Fibroblast of the aortic adventitia (primary cell): ENCODE results near the gene TBC1D8. TPM values are rescaled to one million over a fixed set of nuclear protein-coding genes. Genes with fewer than 3 reads are reported as not detected.

ENCODE experiments used
- DNase-seq: peaks from one replicate; pipeline ENCODE4 v3.0.0-alpha.2; 2010; ENCODE audit warnings: low read depth
- H3K4me3 ChIP-seq: 2 replicates; pipeline ENCODE4 v1.5.1; 2011; ENCODE audit warnings: low read depth, mild to moderate bottlenecking, control low read depth, low read length, moderate library complexity
- total RNA-seq: library from RNA; depleted of rRNA; stranded (reverse); fragments of >200 nt; gene quantifications from 2 replicates; pipeline ENCODE4 v1.2.3, GENCODE V29; 2012; ENCODE audit warnings: low replicate concordance
- TF ChIP-seq, protein P1 (sequence below): IDR thresholded peaks from 2 replicates; pipeline ENCODE4 v1.5.1; 2011; ENCODE audit warnings: mild to moderate bottlenecking, low read length, control low read depth, inconsistent platforms; ENCODE audit not compliant: insufficient read depth

Gene TBC1D8
- total RNA-seq, 1 donor: 21.3 TPM

DNA sequence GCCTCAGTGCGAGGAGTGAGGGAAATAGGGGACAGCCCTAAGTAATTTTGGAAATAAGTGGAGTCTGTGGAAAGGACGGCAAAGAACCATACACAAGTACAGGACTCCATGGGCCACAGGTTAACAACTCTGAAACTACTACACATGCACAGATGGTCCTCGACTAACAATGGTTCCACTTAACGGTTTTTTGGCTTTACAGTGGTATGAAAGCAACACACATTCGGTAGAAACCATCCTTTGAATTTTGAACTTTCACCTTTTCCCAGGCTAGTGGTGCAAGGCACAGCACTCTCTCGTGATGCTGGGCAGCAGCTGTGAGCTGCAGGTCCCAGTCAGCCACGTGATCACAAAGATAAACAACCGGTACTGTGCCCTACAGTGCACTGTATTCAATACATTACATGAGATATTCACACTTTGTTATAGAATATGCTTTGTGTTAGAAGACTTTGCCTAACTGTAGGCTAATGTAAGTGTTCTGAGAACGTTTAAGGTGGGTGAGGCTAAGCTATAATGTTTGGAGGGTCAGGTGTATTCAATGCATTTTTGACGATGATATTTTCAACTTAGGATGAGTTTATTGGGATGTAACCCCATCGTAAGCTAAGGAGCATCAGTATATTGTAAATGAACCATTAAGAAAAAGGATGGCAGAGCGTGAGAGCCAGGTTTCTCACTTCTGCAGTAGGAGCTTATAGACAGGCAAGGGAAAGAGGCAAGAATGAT, 44.6 kb downstream of the TBC1D8 start:
- no peak overlapping the region for H3K4me3 ChIP-seq
- no peak for DNase-seq
- TF ChIP-seq, protein P1, sequence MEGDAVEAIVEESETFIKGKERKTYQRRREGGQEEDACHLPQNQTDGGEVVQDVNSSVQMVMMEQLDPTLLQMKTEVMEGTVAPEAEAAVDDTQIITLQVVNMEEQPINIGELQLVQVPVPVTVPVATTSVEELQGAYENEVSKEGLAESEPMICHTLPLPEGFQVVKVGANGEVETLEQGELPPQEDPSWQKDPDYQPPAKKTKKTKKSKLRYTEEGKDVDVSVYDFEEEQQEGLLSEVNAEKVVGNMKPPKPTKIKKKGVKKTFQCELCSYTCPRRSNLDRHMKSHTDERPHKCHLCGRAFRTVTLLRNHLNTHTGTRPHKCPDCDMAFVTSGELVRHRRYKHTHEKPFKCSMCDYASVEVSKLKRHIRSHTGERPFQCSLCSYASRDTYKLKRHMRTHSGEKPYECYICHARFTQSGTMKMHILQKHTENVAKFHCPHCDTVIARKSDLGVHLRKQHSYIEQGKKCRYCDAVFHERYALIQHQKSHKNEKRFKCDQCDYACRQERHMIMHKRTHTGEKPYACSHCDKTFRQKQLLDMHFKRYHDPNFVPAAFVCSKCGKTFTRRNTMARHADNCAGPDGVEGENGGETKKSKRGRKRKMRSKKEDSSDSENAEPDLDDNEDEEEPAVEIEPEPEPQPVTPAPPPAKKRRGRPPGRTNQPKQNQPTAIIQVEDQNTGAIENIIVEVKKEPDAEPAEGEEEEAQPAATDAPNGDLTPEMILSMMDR: no peak

DNA sequence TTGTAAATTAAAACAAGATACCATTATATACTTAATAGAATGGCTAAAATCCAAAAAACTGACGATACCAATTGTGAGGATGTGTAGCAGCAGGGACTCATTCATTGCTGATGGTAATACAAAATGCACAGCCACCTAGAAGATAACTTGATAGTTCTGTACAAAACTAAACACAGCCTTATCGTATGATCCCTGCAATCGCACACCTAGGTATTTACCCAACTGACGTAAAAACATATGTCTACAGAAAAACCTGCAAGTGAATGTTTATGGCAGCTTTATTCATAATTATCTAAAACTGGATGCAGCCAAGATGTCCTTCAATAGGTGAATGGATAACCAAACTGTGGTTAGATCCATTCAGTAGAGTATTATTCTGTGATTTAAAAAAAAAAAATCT, 45.5 kb downstream of the TBC1D8 start:
- no peak for DNase-seq
- no peak overlapping the region for H3K4me3 ChIP-seq
- TF ChIP-seq, protein P1: no peak

DNA sequence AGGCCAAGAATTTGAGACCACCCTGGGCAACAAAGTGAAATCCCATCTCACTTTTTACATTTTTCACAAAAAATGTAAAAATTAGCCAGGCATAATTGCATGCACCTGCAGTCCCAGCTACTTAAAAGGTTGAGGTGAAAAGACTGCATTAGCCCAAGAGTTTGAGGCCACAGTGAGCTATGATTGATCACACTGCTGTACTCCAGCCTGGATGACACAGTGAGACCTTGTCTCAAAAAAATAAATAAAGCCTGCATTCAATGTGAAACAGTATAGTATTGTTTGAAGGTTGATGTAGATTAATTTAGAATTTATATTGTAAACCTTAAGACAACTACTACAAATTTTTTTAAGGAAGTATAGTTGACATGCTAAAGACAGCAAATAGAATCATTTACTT, 53.5 kb downstream of the TBC1D8 start:
- no peak for DNase-seq
- TF ChIP-seq, protein P1: no peak
- no peak overlapping the region for H3K4me3 ChIP-seq

DNA sequence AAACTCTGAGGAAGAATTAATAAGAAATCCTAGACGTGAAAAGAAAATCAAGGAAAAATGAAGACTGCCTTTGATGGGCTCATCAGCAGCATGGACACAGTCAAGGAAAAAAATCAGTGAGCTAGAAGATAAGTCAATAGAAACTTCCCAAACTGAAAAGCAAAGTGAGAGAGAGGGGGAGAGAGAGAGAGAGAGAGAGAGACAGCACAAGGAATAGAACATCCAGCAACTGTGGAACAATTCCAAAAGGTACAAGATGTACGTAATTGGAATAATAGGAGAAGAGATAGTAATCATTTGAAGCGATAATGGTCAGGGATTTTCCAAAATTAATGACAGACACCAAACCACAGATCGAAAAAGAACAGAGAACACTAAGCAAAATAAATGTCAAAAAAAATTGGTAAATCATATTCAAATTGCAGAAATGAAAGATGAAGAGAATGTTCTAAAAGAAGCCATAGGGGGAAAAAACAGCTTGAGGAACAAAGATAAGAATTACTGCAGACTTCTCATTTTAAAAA, 54.5 kb downstream of the TBC1D8 start:
- H3K4me3 ChIP-seq: no peak overlapping the region
- DNase-seq: no peak
- TF ChIP-seq, protein P1: no peak

DNA sequence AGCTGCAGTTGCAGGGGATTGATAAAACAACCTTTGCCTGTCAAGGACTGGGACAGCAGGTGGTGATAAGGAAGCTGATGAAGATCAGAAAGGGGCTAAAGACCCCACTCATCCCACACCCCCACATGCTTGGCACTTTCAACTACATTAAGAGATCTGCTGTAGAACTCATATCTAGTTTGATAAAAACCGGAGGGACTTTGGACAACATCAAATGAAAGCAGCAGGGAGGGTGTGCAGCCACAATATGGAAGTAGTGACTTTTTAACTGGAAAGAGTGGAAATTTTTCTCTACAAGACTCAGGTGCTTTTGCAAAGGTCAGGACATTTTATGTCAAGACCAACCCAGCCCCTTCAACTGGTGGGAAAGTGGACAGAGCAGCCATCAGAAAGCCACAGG, 56.8 kb downstream of the TBC1D8 start:
- no peak overlapping the region for H3K4me3 ChIP-seq
- no peak for DNase-seq
- TF ChIP-seq, protein P1: no peak

DNA sequence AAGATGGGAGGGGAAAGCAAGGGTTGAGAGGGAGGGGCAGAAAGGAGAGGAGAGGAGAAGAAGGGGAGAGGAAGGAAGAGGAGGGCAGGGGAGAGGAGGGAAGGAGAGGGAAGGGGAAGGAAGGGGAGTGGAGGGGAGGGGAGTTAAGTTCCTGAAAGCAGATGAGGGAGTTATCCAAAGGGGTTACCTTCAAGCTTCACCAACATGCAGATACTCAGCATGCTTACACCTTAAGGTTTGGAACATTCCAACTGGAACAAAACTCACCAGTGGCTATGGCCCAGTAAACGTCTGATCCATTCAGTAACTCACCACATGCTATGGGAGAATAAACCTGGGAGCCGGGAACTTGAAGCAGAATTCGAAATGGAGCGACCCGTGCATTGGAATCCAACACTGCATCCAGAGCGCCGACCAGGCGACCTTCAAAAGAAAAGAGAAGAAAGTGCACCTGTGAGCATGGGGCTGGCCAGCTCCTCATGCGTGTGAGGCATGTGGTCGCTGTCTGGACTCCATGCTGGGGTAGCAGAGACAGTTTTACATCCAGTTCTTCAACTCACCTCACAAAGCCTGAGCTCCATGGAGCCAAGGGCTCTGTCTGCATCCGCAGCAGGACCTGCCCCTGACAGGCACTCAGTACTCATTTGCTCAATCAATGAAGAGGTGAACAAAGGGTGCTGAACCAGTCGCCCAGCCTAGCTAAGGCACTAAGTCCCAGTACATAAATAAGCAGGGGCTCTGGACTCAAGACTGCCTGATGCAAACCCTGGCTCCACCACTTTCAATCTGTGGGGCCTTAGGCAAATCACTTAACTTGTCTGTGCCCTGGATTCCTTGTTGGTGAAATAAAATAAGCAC, 61.0 kb downstream of the TBC1D8 start:
- DNase-seq: no peak
- TF ChIP-seq, protein P1: no peak
- no peak overlapping the region for H3K4me3 ChIP-seq
